ENCODE results near the gene MBTPS1.

The MBTPS1 gene

GRCh38 chr16:84132527-84133285, 16.0 kb upstream of the MBTPS1 start:
- Histone ChIP-seq H3K4me1 (ENCODE audit: insufficient read depth, low read length, poor library complexity, severe bottlenecking) (peaks cover 39% of the 10 kb centered on the region), H3K9me2 (replicated peaks; ENCODE audit: low read depth, low read length) (no peaks in the 10 kb centered on the region), H3K4me3 (ENCODE audit: low read length, poor library complexity, severe bottlenecking) (no peak overlapping the region), H3K36me3 (ENCODE audit: insufficient read depth, low read length) (peaks cover 36% of the 10 kb centered on the region; the same call in 1 of the 2 replicates), H3K27me3 (ENCODE audit: insufficient read depth, low read length, poor library complexity, severe bottlenecking) (no peaks in the 10 kb centered on the region), H3K9ac (ENCODE audit: low read depth, low read length, poor library complexity, severe bottlenecking) (no peak overlapping the region), H2AFZ (ENCODE audit: low read length) (no peak overlapping the region), H3K79me2 (ENCODE audit: insufficient read depth, low read length) (peaks cover 55% of the 10 kb centered on the region), H3K4me2 (ENCODE audit: low read depth, low read length, poor library complexity, severe bottlenecking) (no peak overlapping the region), H3K9me3 (ENCODE audit: insufficient read depth, low read depth, low read length) (no peaks in the 10 kb centered on the region), H4K20me1 (ENCODE audit: insufficient read depth, low read length, poor library complexity, severe bottlenecking) (no peaks in the 10 kb centered on the region), H3F3A (ENCODE audit: low read depth) (no peaks in the 10 kb centered on the region)
- TF ChIP-seq CTCF (conservative IDR thresholded peaks at IDR 0.05; ENCODE audit: low read length) (no peak), EZH2phosphoT487 (IDR thresholded peaks at IDR 0.05; ENCODE audit: borderline replicate concordance) (no peak)

- Histone ChIP-seq H3K36me3 (ENCODE audit: insufficient read depth, low read length) (peaks cover 44% of the 10 kb centered on the region; the same call in 1 of the 2 replicates), H3K9ac (ENCODE audit: low read depth, low read length, poor library complexity, severe bottlenecking) (no peak overlapping the region)
- TF ChIP-seq CTCF (conservative IDR thresholded peaks at IDR 0.05; ENCODE audit: low read length) (no peak), EZH2phosphoT487 (IDR thresholded peaks at IDR 0.05; ENCODE audit: borderline replicate concordance) (no peak)
Measured at GRCh38 chr16:84131117-84131516, 14.4 kb upstream of the MBTPS1 start.

DNA sequence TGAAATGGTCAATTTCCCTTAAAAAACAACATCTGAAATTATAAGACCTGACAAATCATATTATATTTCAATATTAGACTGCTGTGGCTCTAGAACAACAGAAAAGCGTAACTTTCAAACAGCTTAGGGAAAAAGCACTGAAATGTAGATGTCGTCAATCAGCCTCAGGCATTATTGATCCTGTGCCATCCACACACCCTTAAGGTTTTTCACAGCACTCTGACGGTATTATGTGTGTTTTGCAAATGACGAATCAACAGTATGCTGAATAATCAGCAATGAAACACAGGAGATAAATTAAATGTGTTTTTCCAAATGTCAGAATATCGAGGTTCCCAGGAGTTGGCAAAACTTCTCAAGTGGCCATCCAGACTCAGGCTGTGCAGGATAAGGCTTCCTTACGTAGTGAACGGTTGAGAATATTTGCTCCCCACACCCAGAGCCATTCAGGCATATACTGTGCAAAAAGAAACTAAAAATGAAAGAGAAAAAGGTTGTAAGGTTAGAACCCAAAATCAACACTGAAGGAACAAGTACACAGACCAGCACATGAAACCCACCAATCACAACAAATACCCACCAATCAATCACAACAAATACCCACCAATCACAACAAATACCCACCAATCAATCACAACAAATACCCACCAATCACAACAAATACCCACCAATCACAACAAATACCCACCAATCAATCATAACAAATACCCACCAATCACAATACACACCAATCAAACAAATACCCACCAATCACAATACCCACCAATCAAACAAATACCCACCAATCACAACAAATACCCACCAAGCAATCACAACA, 7.7 kb upstream of the MBTPS1 start:
- Histone ChIP-seq H3K4me1 (ENCODE audit: insufficient read depth, low read length, poor library complexity, severe bottlenecking) (no peaks in the 10 kb centered on the region), H2AFZ (ENCODE audit: low read length) (no peak overlapping the region), H3K79me2 (ENCODE audit: insufficient read depth, low read length) (no peaks in the 10 kb centered on the region), H3K27me3 (ENCODE audit: insufficient read depth, low read length, poor library complexity, severe bottlenecking) (no peaks in the 10 kb centered on the region), H3F3A (ENCODE audit: low read depth) (no peaks in the 10 kb centered on the region), H4K20me1 (ENCODE audit: insufficient read depth, low read length, poor library complexity, severe bottlenecking) (no peaks in the 10 kb centered on the region), H3K9ac (ENCODE audit: low read depth, low read length, poor library complexity, severe bottlenecking) (no peak overlapping the region), H3K9me2 (replicated peaks; ENCODE audit: low read depth, low read length) (no peaks in the 10 kb centered on the region), H3K9me3 (ENCODE audit: insufficient read depth, low read depth, low read length) (no peaks in the 10 kb centered on the region), H3K4me3 (ENCODE audit: low read length, poor library complexity, severe bottlenecking) (no peak overlapping the region), H3K4me2 (ENCODE audit: low read depth, low read length, poor library complexity, severe bottlenecking) (no peak overlapping the region), H3K36me3 (ENCODE audit: insufficient read depth, low read length) (peaks cover 62% of the 10 kb centered on the region)
- TF ChIP-seq EZH2phosphoT487 (IDR thresholded peaks at IDR 0.05; ENCODE audit: borderline replicate concordance) (no peak), CTCF (conservative IDR thresholded peaks at IDR 0.05; ENCODE audit: low read length) (no peak)

More at GRCh38 chr16:84131117-84131516, 14.4 kb upstream of the MBTPS1 start:
- H3K4me2 ChIP-seq (ENCODE audit: low read depth, low read length, poor library complexity, severe bottlenecking) = no peak overlapping the region
- no peaks in the 10 kb centered on the region for H3K9me2 ChIP-seq (replicated peaks; ENCODE audit: low read depth, low read length)
- H3K9me3 ChIP-seq (ENCODE audit: insufficient read depth, low read depth, low read length) = no peaks in the 10 kb centered on the region
- peaks cover 39% of the 10 kb centered on the region for H3K79me2 ChIP-seq (ENCODE audit: insufficient read depth, low read length)
- H3K4me3 ChIP-seq (ENCODE audit: low read length, poor library complexity, severe bottlenecking) = no peak overlapping the region
- H4K20me1 ChIP-seq (ENCODE audit: insufficient read depth, low read length, poor library complexity, severe bottlenecking) = no peaks in the 10 kb centered on the region
- H3K27me3 ChIP-seq (ENCODE audit: insufficient read depth, low read length, poor library complexity, severe bottlenecking) = no peaks in the 10 kb centered on the region
- no peaks in the 10 kb centered on the region for H3F3A ChIP-seq (ENCODE audit: low read depth)
- peaks cover 23% of the 10 kb centered on the region for H3K4me1 ChIP-seq (ENCODE audit: insufficient read depth, low read length, poor library complexity, severe bottlenecking)
- H2AFZ ChIP-seq (ENCODE audit: low read length) = no peak overlapping the region

All from Loucy (cell line).